HG02623 (cell line): ENCODE measurements around the gene NR2F6.
A peak's percentile ranks its signal among the peaks of the same experiment; 100 is the strongest.
"Not testable (repeated sequence)": the region's sequence is repeated elsewhere in the genome, so short reads cannot be mapped to it uniquely, and the experiment has no call there.

ENCODE experiments used
- ATAC-seq: cut with Tn5 transposase; IDR thresholded peaks from one replicate; pipeline ENCODE4 v1.9.1; 2021; ENCODE audit warnings: moderate library complexity; ENCODE audit not compliant: unreplicated experiment

NR2F6 gene

DNA sequence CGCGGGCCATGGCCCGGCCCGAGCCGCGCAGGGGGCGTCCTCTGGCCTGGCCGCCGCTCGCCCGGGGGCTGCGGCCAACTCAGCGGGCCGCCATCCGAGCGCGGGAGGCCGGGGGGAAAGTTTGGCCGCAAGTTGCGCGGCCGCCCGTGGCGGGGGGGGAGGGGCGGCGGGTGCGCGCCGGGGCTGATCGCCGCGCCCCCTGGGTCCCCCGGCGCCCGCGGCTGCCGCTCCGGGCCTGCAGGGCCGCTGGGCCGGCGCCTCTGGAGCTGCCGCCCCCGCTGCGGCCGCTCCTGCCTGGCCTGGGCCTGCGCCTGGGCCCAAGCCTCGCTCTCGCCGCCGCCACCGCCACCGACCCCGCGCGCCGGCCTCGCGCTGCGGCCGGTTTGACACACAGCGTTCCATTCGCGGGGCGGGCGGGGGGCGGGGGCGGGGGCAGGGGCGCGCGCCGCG, at the start of gene NR2F6:
Gene NR2F6, minus strand, starts transcription at position 385 of the 450 bp plus-strand sequence. CDS start 699 bp downstream, outside the sequence.
- no peak for ATAC-seq

DNA sequence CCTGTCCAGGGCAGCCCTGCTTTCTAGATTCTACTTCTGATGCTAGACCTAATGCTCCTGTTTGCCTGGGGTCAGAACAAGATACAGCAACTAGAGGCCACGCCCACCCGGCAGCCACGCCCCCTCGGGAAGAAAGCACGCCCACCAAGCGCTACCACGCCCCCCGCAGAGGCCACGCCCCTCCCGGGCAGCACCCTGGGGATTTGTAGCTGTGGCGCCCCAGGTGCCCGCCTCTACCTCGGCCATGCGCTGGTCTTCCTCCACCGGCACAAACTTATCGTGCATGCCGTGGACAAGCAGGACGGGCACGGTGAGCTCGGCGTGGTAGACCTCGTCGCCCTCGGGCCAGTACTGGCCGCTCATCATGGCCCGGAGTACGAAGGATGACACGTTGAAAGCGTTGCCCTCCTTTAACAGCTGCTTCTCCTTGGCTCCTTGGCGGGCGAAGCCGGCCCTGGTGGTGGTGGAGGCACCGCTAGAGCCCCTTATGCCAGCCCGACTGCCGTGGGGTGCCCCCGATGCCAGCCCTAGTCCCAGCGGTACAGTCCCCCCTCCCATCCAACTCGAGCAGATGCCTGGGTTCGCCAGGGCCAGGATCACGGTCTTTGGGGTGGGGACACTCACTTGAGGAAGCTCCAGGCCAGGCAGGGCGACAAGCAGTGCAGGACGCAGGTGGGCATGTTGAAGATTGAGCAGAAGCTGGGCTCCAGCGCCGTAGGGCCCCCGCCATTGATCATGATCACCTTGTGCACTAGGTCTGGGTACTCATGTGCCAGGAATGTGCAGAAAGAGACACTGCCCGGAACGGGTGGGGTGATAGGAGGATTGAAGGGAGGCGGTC, 48.6 kb upstream of the NR2F6 start:
- ATAC-seq = no peak

DNA sequence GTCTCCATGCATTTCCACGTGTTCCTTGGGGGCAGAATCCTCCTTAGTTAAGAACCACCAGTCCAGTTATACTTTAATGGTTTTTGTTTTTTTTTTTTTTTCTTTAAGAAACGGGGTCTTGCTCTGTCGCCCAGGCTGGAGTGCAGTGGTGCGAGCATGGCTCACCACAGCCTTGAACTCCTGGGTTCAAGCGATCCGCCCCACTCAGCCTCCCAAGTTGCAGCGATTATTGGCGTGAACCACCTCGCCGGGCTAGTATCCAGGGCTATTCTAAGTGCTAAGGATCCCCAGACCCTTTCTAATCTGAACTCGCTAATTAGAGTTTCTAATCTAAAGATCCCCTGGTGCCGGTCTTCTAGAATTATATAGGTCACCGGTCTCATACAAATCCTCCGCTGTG, 47.9 kb upstream of the NR2F6 start:
- no peak for ATAC-seq

DNA sequence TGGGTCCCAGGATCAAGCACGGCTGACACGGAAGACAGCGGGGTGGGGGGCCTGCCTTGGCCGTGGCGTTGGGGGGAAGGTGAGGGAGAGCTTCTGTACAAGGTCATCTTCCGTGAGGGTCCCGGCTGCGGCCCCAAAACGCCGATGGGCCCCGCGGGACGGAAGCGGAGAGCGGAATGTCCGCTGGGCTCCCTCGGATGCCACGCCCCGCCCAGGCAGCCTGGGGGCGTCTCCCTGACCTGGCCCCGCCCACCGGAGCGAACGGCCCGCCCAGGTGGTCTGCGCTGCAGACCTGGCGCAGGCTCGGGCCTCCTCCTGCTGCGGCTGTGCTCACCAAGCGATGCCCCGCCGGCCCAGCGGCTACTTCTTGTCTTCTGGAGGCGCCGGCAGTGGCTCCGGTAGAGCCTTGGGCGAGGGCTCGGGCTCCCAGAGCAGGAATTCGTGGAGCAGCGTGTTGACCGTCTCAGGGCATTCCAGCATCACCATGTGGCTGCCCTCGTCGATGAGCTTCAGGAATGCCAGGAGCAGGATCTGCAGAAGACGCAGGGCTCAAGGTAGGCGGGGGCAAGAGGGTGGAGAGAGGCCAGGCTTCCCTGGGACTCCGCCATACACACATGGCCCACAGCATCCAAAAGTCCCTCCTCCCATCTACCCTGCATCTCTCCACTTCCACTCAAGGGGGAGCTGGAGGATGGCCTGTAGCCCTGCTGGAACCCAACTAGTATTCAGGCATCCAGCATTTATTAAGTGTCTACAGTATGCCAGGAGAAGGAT, 46.8 kb upstream of the NR2F6 start:
- ATAC-seq = peak; percentile 65

DNA sequence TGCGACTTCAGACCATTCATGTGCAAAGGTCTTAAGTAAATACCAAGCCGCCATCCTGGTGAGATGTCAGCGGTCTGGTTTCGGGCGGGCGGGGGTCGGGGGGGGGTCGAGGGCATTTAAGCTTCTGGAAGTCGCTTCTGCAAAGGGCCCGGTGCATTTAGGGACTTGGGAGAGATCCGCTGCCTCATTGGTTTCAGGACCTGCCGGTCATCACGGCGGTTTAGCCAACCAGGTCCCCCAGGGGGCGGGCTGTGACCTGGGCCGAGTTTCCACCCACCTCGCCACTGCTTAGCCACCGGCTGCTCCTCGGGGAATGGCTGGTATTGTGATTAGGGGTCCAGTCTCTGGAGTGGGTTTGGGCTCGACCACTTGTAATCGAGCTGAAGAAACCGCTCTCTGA, 43.8 kb upstream of the NR2F6 start:
- no peak for ATAC-seq

DNA sequence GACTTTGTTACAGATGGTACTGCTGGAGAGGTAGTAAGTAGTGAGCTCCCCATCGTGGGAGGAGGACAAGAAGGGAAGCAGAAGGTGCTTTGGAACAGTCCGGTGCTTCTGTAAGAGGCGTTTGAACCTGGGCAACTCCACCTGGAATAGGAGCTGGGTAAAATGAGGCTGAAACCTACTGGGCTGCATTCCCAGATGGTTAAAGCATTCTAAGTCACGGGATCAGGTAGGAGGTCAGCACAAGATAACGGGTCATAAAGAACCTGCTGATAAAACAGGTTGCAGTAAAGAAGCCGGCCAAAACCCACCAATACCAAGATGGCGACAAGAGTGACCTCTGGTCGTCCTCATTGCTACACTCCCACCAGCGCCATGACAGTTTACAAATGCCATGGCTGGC, 41.0 kb upstream of the NR2F6 start:
- no peak for ATAC-seq

DNA sequence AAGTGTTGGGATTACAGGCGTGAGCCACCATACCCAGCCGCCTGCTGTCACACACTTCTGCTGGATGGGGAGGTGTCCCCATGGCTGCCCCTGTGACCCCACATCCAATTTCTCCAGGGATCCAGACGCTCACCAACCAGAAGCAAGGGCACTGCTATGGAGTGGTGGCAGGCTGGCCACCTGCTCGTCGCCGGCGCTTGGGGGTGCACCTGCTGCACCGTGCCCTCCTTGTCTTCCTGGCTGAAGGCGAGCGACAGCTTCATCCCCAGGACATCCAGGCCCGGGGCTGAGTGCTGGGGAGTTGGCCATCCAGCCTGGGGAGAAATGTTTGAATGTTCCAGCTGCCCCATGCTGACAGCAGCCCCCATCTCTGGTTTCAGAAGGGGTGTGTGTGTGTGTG, 40.5 kb upstream of the NR2F6 start:
- ATAC-seq = no peak

DNA sequence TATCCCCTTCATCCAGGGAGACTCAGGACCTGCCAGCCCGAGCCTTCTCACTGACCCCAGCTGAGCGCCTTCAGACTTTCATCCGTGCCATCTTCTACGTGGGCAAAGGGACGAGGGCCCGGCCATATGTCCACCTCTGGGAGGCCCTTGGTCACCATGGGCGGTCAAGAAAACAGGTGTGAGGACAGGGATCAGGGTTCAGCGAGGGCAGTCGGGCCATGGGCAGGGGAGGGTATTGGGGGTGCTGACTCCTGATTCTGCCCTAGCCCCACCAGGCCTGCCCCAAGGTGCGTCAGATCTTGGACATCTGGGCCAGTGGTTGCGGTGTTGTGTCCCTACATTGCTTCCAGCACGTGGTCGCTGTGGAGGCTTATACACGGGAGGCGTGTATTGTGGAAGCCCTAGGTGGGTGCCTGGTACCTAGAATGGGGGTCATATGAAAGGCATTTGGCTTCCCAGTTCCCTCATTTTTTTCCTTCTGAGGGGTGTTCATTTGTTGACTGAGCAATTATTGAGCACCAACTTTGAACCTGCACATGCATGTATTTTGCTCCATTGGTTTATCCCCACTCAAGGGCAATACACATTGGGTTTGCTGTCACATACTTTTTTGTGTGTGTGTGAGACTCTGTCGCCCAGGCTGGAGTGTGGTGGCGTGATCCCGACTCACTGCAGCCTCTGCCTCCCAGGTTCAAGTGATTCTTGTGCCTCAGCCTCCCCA, 39.9 kb upstream of the NR2F6 start:
- no peak for ATAC-seq

DNA sequence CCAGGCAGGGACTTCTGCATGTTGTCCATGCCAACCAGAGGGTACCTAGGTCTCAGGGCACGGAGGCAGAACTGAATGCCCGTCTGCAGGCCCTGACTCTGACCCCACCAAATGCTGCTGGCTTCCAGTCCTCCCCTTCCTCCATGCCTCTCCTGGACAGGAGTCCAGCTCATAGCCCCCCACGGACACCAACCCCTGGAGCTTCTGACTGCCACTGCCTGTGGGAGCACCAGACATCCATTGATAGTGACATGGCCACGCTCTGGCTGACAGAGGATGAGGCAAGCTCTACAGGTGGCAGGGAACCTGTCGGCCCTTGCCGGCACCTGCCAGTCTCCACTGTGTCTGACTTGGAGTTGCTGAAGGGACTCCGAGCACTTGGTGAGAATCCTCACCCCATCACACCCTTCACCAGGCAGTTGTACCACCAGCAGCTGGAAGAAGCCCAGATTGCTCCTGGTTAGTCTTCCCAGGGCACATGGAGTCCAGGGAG, 37.8 kb upstream of the NR2F6 start:
- ATAC-seq = no peak

DNA sequence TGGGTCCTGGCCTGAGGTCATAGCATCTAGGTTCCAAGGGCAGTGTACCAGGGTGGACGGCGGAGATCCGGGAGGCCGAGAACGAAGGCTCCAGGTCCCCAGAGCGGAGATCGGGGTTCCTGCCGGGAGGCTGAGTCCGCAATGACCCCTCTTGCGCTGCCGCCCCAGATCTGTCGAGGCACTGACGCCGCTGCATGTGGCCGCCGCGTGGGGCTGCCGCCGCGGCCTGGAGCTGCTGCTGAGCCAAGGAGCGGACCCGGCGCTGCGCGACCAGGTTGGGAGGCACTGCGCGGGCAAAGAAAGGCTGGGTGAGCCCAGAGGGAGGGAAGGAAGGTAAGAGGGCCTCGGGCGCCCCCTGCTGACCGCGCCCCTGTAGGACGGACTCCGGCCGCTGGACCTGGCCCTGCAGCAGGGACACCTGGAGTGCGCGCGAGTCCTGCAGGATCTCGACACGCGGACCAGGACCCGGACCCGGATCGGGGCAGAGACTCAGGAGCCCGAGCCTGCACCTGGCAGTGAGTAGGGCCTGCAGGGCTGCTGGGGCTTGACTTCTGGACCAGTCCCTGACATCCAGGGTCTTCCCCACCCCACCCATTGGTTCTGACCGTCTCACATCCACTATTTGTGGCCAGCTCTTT, 36.9 kb upstream of the NR2F6 start:
- peak; percentile 68 for ATAC-seq

DNA sequence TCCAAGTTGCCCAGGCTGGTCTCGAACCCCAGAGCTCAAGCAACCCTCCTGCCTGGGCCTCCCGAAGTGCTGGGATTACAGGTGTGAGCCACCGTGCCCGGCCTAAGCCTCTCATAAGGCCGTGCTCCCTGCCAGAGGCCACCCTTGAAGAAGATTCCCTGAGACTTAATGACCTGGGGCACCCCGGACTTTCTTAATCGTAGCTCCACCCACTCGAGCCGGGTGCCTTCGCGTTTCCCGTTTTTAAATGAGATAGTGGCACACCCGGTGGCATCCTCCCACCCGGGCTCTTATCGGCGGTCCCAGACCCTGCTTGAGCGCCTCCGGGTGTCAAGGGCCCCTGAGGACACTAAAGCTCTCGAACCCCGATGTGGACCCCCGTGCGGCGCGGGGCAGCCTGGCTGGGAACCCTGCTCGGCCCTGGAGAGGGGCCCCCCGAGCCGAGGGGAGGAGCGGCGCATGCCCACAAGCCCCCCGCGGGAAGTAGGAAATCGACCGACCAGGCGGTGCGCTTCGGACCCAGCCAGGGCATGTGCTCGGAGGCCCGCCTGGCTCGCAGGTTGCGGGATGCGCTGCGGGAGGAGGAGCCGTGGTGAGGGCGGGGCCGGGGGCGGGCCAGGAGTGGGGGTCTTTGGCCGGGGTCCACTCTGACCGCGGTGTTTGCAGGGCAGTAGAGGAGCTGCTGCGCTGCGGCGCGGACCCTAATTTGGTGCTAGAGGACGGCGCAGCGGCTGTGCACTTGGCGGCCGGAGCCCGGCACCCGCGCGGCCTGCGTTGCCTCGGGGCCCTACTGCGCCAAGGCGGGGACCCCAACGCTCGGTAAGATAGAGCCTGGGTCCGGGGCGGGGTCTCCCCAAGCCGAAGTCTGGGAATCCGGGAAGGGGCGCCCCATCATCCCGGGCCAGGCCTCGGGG, 35.9 kb upstream of the NR2F6 start, which contains the start of gene ANKLE1:
Gene ANKLE1, plus strand, starts transcription at position 511 of the 914 bp plus-strand sequence. Its CDS starts 20 bp downstream, at position 531.
- no peak for ATAC-seq

DNA sequence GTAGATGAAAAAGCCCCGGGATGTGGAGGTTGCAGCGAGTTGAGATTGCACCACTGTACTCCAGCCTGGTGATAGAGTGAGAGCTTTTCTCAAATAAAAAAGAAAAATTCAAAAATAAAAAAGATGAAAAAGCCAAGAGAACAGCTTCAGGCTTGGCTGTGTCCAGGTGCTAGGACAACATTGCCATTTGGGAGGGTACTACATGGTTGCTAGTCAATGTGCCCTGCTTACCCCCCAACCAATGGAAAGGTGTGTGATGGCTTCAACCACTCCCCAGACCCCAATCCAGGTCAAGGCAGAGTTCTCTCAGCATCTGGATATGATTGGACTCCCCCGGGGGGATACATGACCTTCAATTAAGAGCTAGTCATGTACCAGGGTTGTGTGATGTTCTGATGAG, 33.7 kb upstream of the NR2F6 start:
- ATAC-seq = no peak

DNA sequence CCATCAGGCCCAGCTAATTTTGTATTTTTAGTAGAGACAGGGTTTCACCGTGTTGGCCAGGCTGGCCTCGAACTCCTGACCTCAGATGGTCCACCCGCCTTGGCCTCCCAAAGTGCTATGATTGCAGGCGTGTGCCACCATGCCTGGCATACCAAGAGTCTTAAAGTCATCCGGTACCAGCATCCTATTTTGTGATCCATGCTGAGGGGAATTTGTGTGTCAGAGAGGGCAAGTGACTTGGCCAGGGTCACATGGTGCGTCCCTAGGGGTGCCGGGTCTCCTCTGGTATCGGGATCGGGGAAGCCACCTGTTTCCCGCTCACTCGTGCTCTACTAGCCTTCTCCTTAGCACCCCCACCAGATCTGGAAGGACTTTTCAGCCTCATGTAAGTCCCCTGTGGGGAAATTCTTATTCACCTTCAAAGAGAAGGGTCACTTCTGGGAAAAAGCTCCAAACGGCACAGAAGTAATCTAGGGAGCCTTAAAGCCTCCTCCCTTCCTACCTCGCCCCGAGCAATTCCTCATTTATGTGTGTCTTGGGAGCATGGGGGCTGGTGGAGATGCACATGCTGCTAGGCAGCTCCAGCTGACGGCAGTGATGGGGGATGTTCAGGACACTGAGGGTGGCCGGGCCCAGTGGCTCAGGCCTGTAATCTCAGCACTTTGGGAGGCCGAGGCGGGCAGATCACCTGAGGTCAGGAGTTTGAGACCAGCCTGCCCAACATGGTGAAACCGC, 29.9 kb upstream of the NR2F6 start:
- ATAC-seq = no peak

DNA sequence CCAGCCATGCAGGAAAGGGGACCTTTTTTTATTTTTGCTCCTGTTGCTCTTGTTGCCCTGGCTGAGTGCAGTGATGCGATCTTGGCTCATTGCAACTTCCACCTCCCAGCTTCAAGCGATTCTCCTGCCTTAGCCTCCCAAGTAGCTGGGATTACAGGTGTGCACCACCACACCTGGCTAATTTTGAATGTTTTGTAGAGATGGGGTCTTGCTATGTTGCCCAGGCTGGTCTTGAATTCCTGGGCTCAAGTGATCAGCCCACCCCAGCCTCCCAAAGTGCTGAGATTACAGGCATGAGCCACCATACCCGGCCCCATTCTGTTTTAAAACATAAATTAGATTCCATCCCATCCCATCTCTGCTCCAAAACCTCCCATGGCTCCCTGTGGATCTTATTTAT, 29.2 kb upstream of the NR2F6 start:
- ATAC-seq = not testable (repeated sequence)

DNA sequence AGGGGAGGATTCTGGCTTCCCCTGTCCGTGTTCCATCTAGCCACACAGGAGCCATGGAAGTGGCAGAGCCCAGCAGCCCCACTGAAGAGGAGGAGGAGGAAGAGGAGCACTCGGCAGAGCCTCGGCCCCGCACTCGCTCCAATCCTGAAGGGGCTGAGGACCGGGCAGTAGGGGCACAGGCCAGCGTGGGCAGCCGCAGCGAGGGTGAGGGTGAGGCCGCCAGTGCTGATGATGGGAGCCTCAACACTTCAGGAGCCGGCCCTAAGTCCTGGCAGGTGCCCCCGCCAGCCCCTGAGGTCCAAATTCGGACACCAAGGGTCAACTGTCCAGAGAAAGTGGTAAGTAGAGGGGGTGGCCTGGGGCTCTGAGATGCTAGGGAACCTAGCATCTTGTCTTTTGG, 23.0 kb upstream of the NR2F6 start:
- ATAC-seq = no peak

DNA sequence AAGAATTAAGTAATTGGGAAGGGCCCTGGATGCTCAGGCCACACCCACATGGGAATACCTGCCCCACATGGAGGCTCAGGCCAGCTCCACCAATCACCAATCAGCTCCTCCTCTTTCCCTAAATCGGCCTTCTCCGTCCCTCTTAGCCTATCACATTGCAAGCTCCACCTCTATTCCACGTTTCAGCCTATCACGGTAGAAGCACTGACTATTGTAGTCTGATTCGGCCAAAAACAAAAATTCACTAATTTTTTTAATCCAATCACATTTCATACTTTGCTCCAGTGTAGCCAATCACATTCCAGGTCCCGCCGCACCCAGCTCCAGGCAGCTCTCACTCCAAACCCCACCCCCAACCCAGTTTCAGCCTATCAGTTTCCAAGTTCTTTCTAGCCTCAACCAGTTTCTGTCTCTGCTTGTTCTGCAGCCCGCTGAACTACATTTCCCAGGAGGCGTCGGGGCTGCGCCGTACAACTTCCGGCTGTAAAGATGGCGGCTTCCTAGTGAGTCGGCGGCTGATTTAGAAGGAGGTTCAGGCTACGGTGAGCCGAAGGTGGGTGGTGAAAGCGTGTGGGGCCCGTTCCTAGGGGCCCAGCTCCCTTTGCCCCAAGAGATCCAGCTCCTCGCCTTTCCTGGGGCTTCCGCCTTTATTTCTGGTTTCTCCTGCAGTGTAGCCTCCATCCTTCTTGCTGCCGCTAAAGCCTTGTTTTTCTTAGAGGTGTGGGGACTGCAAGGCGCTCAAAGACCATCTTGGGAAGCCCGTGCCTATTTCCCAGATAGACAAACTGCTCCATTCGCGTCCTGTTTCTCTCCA, 21.5 kb upstream of the NR2F6 start, which contains the start of gene BABAM1:
Gene BABAM1, plus strand, starts transcription at position 469 of the 814 bp plus-strand sequence. CDS start 1,364 bp downstream, outside the sequence.
- peak; percentile 88 for ATAC-seq

DNA sequence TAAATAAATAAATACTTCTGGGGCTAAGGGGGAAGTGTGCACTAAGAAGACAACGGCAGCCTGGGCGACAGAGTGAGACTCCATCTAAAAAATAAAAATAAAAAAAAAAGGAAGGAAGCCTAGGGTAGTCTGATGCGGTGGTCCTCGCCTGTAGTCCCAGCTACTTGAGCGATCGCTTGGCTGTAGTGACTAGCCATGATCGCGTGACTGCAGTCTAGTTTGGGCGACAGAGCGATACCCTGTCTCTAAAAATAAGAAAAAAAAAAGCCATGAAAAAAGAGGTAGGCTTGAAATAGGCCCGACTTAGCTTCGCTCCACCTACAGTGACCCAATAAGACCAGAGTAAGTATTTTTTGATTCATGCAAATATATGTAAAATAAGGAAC, 20.9 kb upstream of the NR2F6 start:
- no peak for ATAC-seq

DNA sequence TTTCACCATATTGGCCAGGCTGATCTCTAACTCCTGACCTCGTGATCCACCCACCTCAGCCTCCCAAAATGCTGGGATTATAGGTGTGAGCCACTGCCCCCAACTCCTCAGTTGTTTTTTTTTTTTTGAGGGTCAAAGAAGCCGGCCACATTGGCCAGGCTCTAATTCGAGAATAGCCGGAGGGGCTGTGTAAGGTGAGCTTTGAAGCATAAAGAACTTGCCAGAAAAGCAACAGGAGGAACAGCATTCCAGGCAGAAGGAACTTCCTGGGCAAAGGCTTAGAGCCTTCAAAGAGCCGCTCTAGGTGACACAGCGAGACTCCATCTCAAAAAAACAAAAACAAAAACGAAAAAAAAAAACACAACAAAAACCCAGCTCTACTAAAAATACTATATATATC, 20.3 kb upstream of the NR2F6 start:
- no peak for ATAC-seq
